NB4 (cell line): ENCODE results near the gene FOXB1.

Source experiments
- DNase-seq: peaks from one replicate; pipeline ENCODE4 v3.0.0; 2010; ENCODE audit warnings: low read depth
- H3K4me3 ChIP-seq: one replicate; pipeline ENCODE4 v1.5.1; 2011; ENCODE audit warnings: mild to moderate bottlenecking, low read depth, low read length, moderate library complexity
- CTCF ChIP-seq: IDR thresholded peaks from one replicate; pipeline ENCODE4 v1.5.1; 2012; ENCODE audit warnings: low read depth, low read length
- MYC ChIP-seq: IDR thresholded peaks from 2 replicates; pipeline ENCODE4 v1.6.1; 2011; ENCODE audit warnings: low read depth, low read length
- POLR2A ChIP-seq: IDR thresholded peaks from 2 replicates; pipeline ENCODE4 v1.6.1; 2011; ENCODE audit warnings: mild to moderate bottlenecking; ENCODE audit not compliant: insufficient read length; ENCODE audit errors: extremely low read depth
- TF ChIP-seq, protein P1 (sequence below): IDR thresholded peaks from 2 replicates; pipeline ENCODE4 v1.6.1; 2011; ENCODE audit warnings: low read depth, low read length

The FOXB1 gene

DNA sequence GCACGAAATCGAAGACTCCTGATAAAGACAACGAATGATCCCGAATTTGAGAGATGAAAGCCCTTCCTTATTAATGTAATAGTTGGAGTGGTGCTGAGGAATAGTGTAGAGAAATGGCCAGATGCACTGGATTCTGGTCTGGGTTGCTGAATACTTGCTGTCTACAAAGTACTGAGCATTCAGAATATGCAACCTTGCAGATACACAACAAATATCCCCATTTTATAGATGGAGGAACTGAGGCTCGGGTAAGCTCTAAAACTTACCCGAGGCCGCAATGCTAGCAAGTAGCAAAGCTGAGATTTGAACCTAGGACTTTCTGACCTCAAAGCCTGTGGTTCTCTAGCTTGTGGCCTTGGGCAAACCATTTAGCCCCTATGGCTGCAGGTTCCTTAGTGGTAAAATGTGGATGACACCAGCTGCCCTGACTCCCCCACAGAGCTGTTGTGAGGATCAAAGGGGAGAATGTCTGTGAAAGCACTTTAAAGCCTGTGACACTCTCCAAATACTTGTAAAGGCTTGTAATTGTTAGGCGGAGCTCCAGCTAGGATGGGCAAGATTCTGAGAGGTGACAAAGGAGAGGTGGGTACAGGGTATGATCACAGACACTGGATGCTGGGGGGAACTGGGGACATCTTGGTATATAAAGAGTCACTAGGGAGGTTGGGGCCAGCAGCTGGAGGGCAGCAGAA, 39.8 kb downstream of the FOXB1 start:
- H3K4me3 ChIP-seq: no peak overlapping the region
- TF ChIP-seq POLR2A (no peak), MYC (no peak), CTCF (no peak)
- TF ChIP-seq, protein P1, sequence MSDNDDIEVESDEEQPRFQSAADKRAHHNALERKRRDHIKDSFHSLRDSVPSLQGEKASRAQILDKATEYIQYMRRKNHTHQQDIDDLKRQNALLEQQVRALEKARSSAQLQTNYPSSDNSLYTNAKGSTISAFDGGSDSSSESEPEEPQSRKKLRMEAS: no peak
- DNase-seq: no peak

GRCh38 chr15:60044636-60045270, 40.6 kb downstream of the FOXB1 start:
- H3K4me3 ChIP-seq: no peak overlapping the region
- peak; percentile 44 for DNase-seq
- TF ChIP-seq POLR2A (no peak), CTCF (no peak), MYC (no peak)
- TF ChIP-seq, protein P1: no peak

DNA sequence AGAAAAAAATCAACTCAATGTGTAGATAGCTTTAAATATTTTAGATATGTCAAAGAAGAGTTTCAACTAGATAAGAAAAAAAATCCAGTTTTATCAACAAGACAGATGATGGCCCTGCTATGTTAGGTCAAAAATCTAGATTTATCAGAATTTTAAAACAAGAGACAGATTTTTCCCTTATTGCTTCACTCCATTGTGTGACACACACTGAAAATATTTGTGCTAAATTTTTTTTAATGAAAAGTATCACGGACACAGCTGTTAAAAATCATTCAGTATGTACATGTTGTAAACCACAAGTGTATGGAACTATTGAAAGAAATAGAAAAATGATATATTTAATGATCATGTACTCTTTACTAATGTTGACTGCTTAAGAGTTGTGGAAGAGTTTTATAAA, 43.6 kb downstream of the FOXB1 start:
- TF ChIP-seq, protein P1: no peak
- no peak for TF ChIP-seq MYC
- TF ChIP-seq POLR2A: no peak
- TF ChIP-seq CTCF: no peak
- no peak for DNase-seq
- no peak overlapping the region for H3K4me3 ChIP-seq

- DNase-seq: no peak
- no peak overlapping the region for H3K4me3 ChIP-seq
- TF ChIP-seq MYC (no peak), CTCF (no peak), POLR2A (no peak)
- TF ChIP-seq, protein P1: no peak
These were observed 45.8 kb downstream of the FOXB1 start for GRCh38 chr15:60049948-60050347.

DNA sequence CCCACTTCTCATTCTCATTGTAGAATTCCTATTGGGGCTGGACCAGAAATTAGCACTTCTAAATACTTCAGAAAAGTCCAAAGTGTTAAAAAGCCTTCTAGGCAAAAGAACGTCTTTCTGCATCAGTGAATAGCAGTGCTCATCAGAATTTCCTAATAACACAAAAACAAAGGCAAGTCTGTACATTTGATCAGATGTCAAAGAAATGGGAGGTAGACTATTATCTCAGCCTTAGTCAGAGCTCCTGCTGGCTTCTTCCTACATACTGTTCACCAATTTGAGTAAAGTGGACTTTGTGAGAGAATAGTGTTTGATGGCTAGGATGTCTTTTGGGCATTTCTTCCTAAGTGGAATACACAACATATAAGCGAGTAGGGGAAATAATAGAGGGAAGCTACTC, 48.7 kb downstream of the FOXB1 start:
- TF ChIP-seq CTCF (no peak), MYC (no peak), POLR2A (no peak)
- TF ChIP-seq, protein P1: no peak
- no peak for DNase-seq
- H3K4me3 ChIP-seq: no peak overlapping the region
